Measurements from ENCODE around the gene FFAR3.
"Not testable (repeated sequence)": the region's sequence is repeated elsewhere in the genome, so short reads cannot be mapped to it uniquely, and the experiment has no call there.

FFAR3 gene

DNA sequence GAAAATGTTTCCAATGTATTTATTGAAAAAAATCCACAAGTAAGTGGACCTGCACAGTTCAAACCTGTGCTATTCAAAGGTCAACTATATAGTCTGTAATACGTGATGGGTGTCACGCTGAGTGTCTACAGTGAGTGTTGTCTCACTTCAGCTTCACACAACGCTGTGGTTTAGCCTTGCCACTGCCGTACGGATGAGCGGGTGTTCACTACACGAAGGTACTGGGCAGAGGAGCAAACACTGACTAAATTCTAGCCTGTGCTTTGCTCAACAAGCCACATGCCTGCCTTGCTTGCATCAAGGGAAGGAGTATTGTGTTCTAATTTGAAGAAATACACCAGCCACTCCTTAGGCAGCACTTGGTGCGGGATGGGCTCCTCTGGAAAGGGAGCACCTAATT is 3.4 kb upstream of the FFAR3 start:
- H3K4me3 ChIP-seq (ENCODE audit: low read length): no peak overlapping the region
- TF ChIP-seq, protein P1, sequence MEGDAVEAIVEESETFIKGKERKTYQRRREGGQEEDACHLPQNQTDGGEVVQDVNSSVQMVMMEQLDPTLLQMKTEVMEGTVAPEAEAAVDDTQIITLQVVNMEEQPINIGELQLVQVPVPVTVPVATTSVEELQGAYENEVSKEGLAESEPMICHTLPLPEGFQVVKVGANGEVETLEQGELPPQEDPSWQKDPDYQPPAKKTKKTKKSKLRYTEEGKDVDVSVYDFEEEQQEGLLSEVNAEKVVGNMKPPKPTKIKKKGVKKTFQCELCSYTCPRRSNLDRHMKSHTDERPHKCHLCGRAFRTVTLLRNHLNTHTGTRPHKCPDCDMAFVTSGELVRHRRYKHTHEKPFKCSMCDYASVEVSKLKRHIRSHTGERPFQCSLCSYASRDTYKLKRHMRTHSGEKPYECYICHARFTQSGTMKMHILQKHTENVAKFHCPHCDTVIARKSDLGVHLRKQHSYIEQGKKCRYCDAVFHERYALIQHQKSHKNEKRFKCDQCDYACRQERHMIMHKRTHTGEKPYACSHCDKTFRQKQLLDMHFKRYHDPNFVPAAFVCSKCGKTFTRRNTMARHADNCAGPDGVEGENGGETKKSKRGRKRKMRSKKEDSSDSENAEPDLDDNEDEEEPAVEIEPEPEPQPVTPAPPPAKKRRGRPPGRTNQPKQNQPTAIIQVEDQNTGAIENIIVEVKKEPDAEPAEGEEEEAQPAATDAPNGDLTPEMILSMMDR (IDR thresholded peaks at IDR 0.05; ENCODE audit: insufficient read depth, low read depth, low read length, missing control alignments): no peak
- no peak for DNase-seq (ENCODE audit: low read depth)

DNA sequence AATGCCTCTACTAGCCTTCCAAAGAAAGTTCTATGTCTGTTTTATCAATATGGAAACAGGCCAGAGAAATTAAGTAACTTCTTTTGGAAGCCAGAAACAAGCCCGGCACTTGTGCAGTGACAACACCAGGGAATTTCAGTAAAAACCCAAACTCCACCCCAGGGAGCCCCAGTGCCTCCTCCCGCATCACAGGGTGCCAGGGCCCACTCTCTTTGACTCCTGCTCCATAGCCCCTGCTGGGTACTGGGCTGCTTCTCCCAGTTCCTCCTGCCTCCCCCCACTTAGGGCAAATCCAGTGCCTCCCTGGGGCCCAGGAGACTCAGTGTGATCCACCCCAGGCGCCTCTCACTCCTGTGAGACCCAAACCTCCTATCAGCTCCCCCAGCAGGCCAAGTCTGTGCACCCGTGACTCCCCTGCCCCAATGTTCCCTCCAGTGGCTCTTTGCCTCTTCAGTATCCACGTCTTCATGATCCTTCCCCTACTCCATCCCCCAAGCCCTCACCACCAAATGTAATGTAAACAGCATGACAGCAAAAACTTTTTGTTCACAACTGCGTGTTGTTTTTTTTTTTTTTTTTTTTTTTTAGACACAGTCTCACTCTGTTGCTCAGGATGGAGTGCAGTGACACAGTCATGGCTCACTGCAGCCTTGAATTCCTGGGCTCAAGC is 2.3 kb upstream of the FFAR3 start:
- no peak overlapping the region for H3K4me3 ChIP-seq (ENCODE audit: low read length)
- no peak for DNase-seq (ENCODE audit: low read depth)
- TF ChIP-seq, protein P1 (IDR thresholded peaks at IDR 0.05; ENCODE audit: insufficient read depth, low read depth, low read length, missing control alignments): no peak

DNA sequence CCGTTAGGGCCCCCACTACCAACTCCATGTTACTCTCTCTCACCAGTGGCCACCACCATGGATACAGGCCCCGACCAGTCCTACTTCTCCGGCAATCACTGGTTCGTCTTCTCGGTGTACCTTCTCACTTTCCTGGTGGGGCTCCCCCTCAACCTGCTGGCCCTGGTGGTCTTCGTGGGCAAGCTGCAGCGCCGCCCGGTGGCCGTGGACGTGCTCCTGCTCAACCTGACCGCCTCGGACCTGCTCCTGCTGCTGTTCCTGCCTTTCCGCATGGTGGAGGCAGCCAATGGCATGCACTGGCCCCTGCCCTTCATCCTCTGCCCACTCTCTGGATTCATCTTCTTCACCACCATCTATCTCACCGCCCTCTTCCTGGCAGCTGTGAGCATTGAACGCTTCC is 574 bp downstream of the FFAR3 start:
- not testable (repeated sequence) for H3K4me3 ChIP-seq (ENCODE audit: low read length); DNase-seq (ENCODE audit: low read depth)

DNA sequence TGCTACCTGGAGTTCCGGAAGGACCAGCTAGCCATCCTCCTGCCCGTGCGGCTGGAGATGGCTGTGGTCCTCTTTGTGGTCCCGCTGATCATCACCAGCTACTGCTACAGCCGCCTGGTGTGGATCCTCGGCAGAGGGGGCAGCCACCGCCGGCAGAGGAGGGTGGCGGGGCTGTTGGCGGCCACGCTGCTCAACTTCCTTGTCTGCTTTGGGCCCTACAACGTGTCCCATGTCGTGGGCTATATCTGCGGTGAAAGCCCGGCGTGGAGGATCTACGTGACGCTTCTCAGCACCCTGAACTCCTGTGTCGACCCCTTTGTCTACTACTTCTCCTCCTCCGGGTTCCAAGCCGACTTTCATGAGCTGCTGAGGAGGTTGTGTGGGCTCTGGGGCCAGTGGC is 1.1 kb downstream of the FFAR3 start:
- not testable (repeated sequence) for DNase-seq (ENCODE audit: low read depth); H3K4me3 ChIP-seq (ENCODE audit: low read length)

DNA sequence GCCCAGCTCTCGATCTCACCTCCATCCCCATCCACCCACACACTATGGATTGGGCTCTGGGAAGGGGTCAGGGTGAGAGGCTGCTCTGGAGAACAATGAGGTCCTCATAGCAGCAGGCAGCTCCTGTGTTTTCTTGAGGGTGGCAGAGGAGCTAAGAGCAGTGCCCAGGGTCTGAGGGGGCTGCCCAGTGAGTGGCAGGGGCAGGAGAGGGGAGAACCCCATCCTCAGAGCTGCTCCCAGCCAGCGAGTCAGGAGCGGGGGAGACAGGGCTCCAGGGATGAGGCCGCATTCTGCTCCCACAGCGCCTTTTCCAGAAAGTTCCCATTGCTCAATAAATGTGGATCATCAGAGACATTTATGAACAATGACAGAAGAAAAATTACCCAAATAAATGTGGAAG is 1.8 kb downstream of the FFAR3 start:
- not testable (repeated sequence) for H3K4me3 ChIP-seq (ENCODE audit: low read length); DNase-seq (ENCODE audit: low read depth)

DNA sequence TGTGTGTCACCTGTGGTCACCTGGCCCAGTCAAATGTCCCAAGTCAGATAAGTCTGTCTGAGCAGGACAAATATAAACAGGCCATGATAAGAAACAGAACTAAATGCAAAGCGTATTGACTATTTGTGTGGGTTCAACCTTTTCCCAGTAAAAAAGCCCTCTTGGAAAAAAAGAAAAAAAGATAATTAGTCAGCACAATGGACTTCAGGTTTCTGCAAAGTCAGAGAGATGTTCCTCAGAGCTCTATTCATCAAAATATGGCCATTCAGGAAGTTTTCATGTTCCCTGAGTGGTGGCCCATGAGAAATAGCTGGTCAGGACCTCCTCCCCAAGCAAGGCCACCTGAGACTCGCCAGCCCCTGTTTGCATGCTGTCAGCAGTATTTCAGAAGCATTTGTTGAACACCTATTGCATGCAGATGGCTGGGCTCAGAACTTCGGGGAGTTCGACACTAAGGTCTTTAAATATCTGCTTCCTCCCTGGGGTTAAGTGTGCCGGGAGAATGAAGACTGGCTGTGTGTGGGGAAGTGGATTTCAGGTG is 2.7 kb downstream of the FFAR3 start:
- TF ChIP-seq, protein P1 (IDR thresholded peaks at IDR 0.05; ENCODE audit: insufficient read depth, low read depth, low read length, missing control alignments): no peak
- no peak overlapping the region for H3K4me3 ChIP-seq (ENCODE audit: low read length)
- DNase-seq (ENCODE audit: low read depth): no peak

DNA sequence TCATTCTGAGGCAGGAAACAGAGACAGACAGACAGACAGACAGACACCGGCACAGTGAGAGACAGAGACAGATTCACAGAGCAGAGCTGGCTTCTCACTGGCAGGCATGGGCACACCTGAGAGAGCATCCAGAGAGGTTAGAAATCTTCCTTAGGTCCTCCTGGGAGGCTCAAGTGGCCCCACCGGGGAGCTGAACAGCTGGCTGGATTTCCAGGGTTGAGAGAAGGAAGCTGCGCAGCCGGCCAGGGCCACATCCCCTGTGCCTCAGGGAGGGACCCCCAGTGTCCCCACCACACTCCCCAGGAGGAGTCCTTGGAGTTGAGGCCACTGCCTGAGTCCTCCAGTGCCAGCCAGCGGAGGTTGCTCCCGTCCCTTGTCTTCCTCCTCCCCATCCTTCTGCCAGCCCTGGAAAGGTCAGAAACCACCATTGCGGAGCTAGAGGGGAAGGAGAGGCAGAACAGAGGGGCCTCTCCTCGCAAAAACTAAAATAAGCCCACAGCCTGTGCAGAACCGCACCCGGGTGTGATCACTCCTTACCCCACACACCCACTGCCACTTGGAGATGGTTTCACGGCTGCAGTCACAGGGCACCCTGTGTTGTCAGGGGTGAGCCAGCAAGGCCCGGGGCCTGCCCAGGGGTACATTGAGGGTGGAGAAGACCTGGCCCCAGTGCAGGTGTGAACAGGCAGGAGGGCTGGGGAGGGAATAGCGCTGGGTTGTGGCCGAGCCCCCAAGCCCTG is 4.2 kb downstream of the FFAR3 start:
- TF ChIP-seq, protein P1 (IDR thresholded peaks at IDR 0.05; ENCODE audit: insufficient read depth, low read depth, low read length, missing control alignments): no peak
- no peak overlapping the region for H3K4me3 ChIP-seq (ENCODE audit: low read length)
- no peak for DNase-seq (ENCODE audit: low read depth)

DNA sequence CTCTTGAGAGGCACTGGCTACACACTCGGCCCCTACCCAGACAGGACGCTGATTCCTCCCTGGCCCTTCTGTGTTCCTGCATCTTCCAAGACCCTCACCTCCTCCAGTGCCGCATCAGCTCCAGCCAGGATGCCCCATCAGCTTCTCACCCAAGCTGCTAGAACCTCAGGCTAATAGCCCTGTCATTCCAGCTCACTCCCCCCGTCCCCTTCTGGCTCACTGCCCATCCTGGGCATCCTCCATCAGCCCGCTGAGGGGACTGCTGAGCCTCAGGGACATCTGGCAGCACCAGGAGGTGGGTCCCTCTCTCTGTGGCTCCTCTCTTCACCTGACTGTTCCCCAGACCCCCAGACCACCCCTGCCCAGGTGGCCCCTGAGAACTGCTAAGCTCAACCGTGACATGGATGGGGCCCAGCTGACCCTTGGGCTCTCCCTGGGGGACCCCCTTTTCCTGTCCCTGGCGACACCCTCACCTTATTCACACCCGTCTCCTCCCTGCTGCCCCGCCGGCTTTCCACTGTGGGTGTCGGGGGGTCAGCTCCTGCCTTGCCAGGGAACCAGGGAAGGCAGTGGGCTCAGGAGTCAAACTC is 4.8 kb downstream of the FFAR3 start:
- DNase-seq (ENCODE audit: low read depth): no peak
- TF ChIP-seq, protein P1 (IDR thresholded peaks at IDR 0.05; ENCODE audit: insufficient read depth, low read depth, low read length, missing control alignments): no peak
- no peak overlapping the region for H3K4me3 ChIP-seq (ENCODE audit: low read length)

Measured in epithelial cell of esophagus (primary cell).